Rectal smooth muscle tissue (tissue), 1 donor: ENCODE data around the gene HOXC4.

ENCODE experiments used
- H3K27ac ChIP-seq: one replicate; pipeline ENCODE4 v1.7.0; 2013; ENCODE audit warnings: low read depth, low read length, inconsistent platforms
- H3K27me3 ChIP-seq: one replicate; pipeline ENCODE4 v1.7.0; 2013; ENCODE audit warnings: low read length; ENCODE audit not compliant: control insufficient read depth, insufficient read depth
- H3K36me3 ChIP-seq: one replicate; pipeline ENCODE4 v1.7.0; 2013; ENCODE audit warnings: low read length; ENCODE audit not compliant: control insufficient read depth, insufficient read depth
- H3K4me1 ChIP-seq: one replicate; pipeline ENCODE4 v1.7.0; 2013; ENCODE audit warnings: low read length; ENCODE audit not compliant: control insufficient read depth, insufficient read depth
- H3K4me3 ChIP-seq: one replicate; pipeline ENCODE4 v1.7.0; 2013; ENCODE audit warnings: low read length
- H3K9ac ChIP-seq: one replicate; pipeline ENCODE4 v1.7.0; 2013; ENCODE audit warnings: low read length

HOXC4 gene

DNA sequence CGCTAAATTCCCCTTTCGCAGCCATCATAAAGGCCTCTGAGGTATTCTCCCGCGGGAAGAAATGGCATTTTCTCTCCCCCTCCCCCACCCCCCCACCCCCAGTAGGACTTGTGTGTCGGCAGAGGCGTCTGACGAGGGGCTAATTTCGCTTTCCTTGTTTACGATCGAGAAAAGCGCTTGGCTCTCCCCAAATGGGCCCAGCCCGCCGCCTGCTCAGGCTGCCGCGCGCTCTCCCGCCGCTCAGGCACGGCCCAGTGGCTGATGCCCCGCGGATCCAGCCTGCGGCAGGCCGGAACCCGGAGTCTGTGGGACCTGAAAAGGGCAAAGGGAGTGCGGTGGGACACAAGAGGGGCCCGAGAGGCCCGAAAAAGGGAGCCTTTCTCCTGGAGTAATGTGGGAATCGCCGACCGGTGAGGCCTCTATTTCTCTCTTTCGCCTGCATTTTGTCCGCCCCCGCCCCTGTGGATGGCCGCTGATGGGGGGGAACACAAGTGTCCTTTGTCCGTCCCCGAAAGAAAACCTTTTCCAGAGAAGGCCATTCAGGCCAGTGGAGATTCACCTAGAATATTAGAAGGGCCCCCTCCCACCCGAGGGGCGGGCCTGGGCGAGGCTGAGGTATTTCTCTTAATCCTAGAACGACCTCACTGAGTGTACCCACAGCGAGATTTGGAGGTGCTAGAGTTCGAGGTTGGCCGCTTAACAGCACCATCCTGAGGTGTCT is 34.4 kb upstream of the HOXC4 start:
- H3K36me3 ChIP-seq = no peaks in the 10 kb centered on the region
- no peaks in the 10 kb centered on the region for H3K4me1 ChIP-seq
- no peak overlapping the region for H3K9ac ChIP-seq
- H3K27me3 ChIP-seq = peaks cover 66% of the 10 kb centered on the region
- no peak overlapping the region for H3K27ac ChIP-seq
- H3K4me3 ChIP-seq = no peak overlapping the region

- no peaks in the 10 kb centered on the region for H3K4me1 ChIP-seq
- peaks cover 63% of the 10 kb centered on the region for H3K27me3 ChIP-seq
- no peaks in the 10 kb centered on the region for H3K36me3 ChIP-seq
- H3K9ac ChIP-seq = no peak overlapping the region
- no peak overlapping the region for H3K4me3 ChIP-seq
- no peak overlapping the region for H3K27ac ChIP-seq
These were observed 33.6 kb upstream of the HOXC4 start for GRCh38 chr12:54019924-54020590.

- peaks cover 62% of the 10 kb centered on the region for H3K27me3 ChIP-seq
- no peak overlapping the region for H3K4me3 ChIP-seq
- no peak overlapping the region for H3K9ac ChIP-seq
- H3K36me3 ChIP-seq = no peaks in the 10 kb centered on the region
- H3K4me1 ChIP-seq = no peaks in the 10 kb centered on the region
- no peak overlapping the region for H3K27ac ChIP-seq
These were observed 32.8 kb upstream of the HOXC4 start for GRCh38 chr12:54020591-54021405.

DNA sequence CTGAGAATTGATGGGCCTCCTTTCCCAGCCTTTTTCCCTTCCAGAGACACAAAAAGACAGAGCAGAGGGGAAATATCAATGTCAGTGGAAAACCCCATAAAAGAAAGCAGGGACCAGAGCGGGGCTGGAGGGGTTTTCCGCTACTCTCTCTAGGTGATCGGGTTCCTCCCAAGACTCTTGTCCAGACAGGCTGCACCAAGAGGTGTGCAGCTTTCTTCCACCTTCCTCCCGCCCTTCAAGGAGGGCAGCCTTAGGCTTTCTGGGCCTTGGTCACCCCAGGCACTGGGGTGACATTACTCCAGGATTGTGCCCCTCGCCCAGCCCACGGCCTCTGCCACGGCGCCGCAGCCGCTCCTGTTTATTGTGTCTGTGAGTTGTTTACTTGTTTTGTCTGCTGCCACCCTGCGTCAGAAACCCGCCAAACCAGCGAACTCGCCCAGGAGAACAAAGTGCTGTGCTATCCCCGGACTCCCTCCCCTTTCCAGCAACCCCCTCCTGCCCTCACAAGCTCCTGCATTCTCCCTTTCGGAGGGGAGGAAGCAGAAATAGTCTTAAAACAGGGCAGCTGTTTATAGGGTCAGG is 32.1 kb upstream of the HOXC4 start:
- H3K4me1 ChIP-seq = no peaks in the 10 kb centered on the region
- no peak overlapping the region for H3K9ac ChIP-seq
- no peak overlapping the region for H3K27ac ChIP-seq
- H3K4me3 ChIP-seq = no peak overlapping the region
- H3K36me3 ChIP-seq = no peaks in the 10 kb centered on the region
- peaks cover 59% of the 10 kb centered on the region for H3K27me3 ChIP-seq

DNA sequence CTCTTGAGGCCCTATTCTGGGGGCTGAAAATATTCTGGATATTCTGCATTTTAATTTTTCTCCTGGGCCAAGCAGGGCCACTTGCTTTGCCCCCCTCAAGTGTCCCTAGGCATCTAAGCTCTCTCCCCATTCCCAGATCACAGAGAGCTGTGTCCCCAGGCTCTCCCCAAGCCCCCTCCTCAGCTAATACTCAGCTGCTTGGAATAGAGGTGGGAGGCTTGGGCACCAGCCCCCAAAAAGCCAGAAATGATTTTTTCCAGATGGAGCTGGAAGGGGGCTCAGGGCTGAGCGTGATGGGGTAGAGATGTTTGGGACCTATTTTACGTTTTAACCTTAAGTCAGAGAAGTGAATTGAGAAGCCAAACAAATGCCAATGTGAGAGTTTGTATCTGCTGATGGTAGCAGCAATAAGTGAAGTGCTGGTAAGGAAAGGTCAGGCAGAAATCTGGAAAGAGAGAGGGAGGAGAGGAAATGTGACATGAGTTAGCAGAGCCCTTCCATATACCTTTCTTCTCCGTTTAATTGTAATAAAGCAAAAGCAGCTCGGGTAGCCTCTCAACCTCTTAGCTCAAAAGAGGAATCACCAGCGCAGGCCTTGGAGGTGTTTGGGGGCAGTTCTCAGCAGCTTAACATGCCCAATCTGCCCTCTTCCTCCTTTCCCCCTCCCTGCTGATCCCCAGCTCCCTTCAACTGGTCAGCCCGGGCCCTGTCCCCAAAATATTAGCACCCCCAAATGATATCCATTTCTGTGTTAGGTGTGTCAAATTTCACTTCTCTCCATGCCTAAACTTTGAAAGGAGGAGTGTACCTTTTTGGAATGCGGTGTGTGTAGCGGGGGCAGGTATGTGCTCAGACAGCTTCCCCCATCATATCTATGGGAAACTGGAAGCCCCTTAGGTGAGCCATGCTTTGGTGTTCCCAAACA is 30.4 kb upstream of the HOXC4 start:
- H3K9ac ChIP-seq = no peak overlapping the region
- no peaks in the 10 kb centered on the region for H3K36me3 ChIP-seq
- no peak overlapping the region for H3K4me3 ChIP-seq
- peaks cover 62% of the 10 kb centered on the region for H3K27me3 ChIP-seq
- no peak overlapping the region for H3K27ac ChIP-seq
- no peaks in the 10 kb centered on the region for H3K4me1 ChIP-seq

GRCh38 chr12:54024127-54024526 is 29.5 kb upstream of the HOXC4 start:
- peaks cover 64% of the 10 kb centered on the region for H3K27me3 ChIP-seq
- no peaks in the 10 kb centered on the region for H3K36me3 ChIP-seq

DNA sequence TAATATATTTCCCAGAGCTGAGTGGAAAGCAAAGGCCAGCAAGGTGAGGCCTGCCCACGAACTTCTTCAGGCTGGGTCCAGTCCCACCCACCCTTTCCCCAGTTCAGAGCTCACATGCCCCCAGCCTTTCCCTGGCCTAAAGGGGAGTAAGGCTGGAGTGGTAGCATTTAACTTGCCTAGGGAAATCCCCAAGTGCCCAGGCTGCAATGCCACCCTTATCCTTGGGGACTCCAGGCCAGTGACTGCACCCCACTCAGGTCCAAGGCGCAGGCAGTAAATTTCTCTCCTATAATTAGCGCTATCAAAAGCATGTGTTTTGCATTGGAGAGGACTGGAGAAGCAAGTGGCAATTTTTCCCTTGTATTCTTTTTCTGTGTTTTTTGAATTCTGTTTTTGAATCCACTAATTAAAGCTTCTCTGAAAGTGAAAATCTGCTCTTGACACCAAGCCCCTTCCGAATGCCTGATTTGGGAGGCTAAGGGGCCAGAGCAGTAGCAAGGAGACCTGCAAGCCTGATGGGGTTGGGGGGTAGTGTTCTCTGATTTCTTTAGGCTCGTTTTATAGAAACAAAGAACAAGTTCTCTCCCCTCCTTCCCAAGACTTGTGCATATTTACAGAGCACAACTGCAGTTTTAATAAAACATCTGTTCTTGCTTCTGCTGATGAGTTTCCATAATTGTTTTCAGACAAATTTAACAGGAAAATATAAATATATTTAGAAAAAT is 28.9 kb upstream of the HOXC4 start:
- peaks cover 65% of the 10 kb centered on the region for H3K27me3 ChIP-seq
- no peak overlapping the region for H3K27ac ChIP-seq
- no peak overlapping the region for H3K9ac ChIP-seq
- H3K4me3 ChIP-seq = no peak overlapping the region
- H3K4me1 ChIP-seq = no peaks in the 10 kb centered on the region
- H3K36me3 ChIP-seq = no peaks in the 10 kb centered on the region

More at GRCh38 chr12:54024127-54024526, 29.5 kb upstream of the HOXC4 start:
- Histone ChIP-seq H3K27ac (no peak overlapping the region), H3K4me1 (no peaks in the 10 kb centered on the region), H3K9ac (no peak overlapping the region), H3K4me3 (no peak overlapping the region)

GRCh38 chr12:54025499-54026405 is 27.9 kb upstream of the HOXC4 start:
- H3K4me1 ChIP-seq = no peaks in the 10 kb centered on the region
- no peak overlapping the region for H3K4me3 ChIP-seq
- H3K27me3 ChIP-seq = peaks cover 61% of the 10 kb centered on the region
- H3K27ac ChIP-seq = no peak overlapping the region
- no peak overlapping the region for H3K9ac ChIP-seq
- no peaks in the 10 kb centered on the region for H3K36me3 ChIP-seq

GRCh38 chr12:54026640-54027441 is 26.8 kb upstream of the HOXC4 start:
- Histone ChIP-seq H3K9ac (no peak overlapping the region), H3K4me1 (no peaks in the 10 kb centered on the region), H3K27ac (no peak overlapping the region), H3K36me3 (no peaks in the 10 kb centered on the region), H3K27me3 (peaks cover 63% of the 10 kb centered on the region), H3K4me3 (no peak overlapping the region)

DNA sequence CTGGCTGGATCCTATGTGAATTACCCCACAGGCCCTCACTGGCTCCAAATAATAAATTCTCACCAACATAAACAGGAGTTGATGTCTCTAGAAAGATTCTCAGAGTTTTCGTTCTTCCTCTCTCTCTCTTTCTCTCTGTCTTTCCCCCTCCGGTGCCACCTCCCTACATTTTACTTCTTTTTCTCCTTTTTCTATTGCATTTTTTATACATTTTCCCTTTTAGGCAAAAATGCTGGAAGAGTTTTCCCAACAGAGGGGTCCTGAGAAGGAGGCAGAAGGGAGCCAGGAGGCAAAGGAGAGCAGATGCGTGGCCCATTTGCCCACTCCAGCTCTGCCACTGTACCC is 26.2 kb upstream of the HOXC4 start:
- H3K4me3 ChIP-seq = no peak overlapping the region
- H3K27me3 ChIP-seq = peaks cover 66% of the 10 kb centered on the region
- no peaks in the 10 kb centered on the region for H3K4me1 ChIP-seq
- H3K36me3 ChIP-seq = no peaks in the 10 kb centered on the region
- no peak overlapping the region for H3K9ac ChIP-seq
- H3K27ac ChIP-seq = no peak overlapping the region
